ENCODE measurements around the gene SDK2. TPM values are rescaled to one million over a fixed set of nuclear protein-coding genes. Genes with fewer than 3 reads are reported as not detected.

The SDK2 gene
- polyA plus RNA-seq, 1 of the 3 experiments (the other 2 are of a cell fraction) = 0.02 TPM

DNA sequence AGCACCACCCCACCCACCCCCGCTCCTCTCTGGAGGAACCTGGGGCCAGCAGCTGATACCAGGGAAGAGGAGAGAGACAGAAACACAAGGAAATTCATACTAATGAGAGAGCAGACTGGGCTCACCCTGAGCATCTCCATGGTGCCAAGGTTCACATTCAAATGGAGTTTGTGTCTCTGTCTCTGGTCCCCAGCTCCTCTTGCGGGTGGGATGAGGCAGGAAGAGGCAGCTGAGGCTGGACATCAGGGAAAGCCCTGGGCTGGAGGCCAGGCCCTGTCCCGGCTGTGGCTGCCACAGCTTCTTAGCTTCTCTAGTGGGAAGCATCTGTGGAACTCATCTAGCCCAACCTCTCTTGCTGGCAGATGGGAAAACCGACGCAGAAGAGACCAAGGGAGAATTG is 121.5 kb downstream of the SDK2 start:
- 50% methylated on average over 5 of the region's 5 CpGs for WGBS (ENCODE audit: low lambda C conversion rate)
- Histone ChIP-seq H3K27me3 (ENCODE audit: insufficient read depth) (no peaks in the 10 kb centered on the region), H3K79me2 (ENCODE audit: insufficient read depth) (no peaks in the 10 kb centered on the region), H3K4me1 (ENCODE audit: control insufficient read depth in 1 of 2, insufficient read depth in 2 of 2, low read depth in 1 of 2, low read length in 1 of 2) (no peaks in the 10 kb centered on the region; a peak in 1 of 4 replicates), H3K9me3 (no peaks in the 10 kb centered on the region), H3K27ac (ENCODE audit: low read depth in 2 of 2, low read length in 1 of 2) (no peak overlapping the region), H3K9ac (no peak overlapping the region), H3F3A (replicated peaks; ENCODE audit: insufficient read depth) (no peaks in the 10 kb centered on the region), H3K36me3 (replicated peaks in 1 of 2; ENCODE audit: control insufficient read depth in 1 of 2, insufficient read depth in 2 of 2, low read length in 1 of 2) (no peaks in the 10 kb centered on the region), H3K9me2 (no peaks in the 10 kb centered on the region), H4K20me1 (ENCODE audit: insufficient read depth) (no peaks in the 10 kb centered on the region), H2AFZ (ENCODE audit: low read depth) (no peak overlapping the region), H3K4me2 (no peak overlapping the region), H3K4me3 (ENCODE audit: low read depth in 2 of 2, low read length in 1 of 2) (no peak overlapping the region)
- no peak for TF ChIP-seq TAF1 (IDR thresholded peaks at IDR 0.05; ENCODE audit: borderline replicate concordance, low read depth, low read length)
- TF ChIP-seq FOSL2 (IDR thresholded peaks at IDR 0.05; ENCODE audit: borderline replicate concordance, low read depth) = no peak
- TF ChIP-seq, protein P1, sequence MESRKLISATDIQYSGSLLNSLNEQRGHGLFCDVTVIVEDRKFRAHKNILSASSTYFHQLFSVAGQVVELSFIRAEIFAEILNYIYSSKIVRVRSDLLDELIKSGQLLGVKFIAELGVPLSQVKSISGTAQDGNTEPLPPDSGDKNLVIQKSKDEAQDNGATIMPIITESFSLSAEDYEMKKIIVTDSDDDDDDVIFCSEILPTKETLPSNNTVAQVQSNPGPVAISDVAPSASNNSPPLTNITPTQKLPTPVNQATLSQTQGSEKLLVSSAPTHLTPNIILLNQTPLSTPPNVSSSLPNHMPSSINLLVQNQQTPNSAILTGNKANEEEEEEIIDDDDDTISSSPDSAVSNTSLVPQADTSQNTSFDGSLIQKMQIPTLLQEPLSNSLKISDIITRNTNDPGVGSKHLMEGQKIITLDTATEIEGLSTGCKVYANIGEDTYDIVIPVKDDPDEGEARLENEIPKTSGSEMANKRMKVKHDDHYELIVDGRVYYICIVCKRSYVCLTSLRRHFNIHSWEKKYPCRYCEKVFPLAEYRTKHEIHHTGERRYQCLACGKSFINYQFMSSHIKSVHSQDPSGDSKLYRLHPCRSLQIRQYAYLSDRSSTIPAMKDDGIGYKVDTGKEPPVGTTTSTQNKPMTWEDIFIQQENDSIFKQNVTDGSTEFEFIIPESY (IDR thresholded peaks at IDR 0.05; ENCODE audit: borderline replicate concordance, low read depth) = no peak
- no peak for DNase-seq
- ChIA-PET CTCF (interaction anchor here (0.7 to 1.4 kb wide), 7 partner anchors 9 to 795 kb away, joined by 3 to 5 read pairs (median 3); no protein-coding TSS in a partner anchor), POLR2A (no interaction called here)

DNA sequence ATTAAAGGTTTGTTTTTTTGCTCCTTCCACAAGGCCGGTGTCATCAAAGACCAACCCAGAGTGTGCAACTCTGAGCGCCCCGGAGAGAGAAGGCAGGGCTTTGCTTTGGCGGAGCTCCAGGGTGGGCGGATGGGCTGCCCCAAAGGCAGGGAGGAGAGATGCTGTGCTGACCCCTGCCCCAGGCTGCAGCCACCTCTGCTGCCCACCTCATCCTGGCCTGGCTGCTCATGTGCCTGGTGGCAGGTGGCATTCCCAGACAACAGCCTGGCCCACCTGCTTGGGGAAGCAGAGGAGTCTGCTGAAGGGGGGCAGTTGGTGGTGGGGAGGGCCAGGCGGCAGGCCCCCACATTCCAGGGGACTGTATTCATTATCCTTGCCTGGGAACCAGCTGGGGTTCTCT is 122.1 kb downstream of the SDK2 start:
- Histone ChIP-seq H3K9ac (no peak overlapping the region), H3K27me3 (ENCODE audit: insufficient read depth) (no peaks in the 10 kb centered on the region), H3K79me2 (ENCODE audit: insufficient read depth) (no peaks in the 10 kb centered on the region), H3K4me3 (ENCODE audit: low read depth in 2 of 2, low read length in 1 of 2) (no peak overlapping the region), H4K20me1 (ENCODE audit: insufficient read depth) (no peaks in the 10 kb centered on the region), H3K36me3 (replicated peaks in 1 of 2; ENCODE audit: control insufficient read depth in 1 of 2, insufficient read depth in 2 of 2, low read length in 1 of 2) (no peaks in the 10 kb centered on the region), H3K9me3 (no peaks in the 10 kb centered on the region), H3K4me1 (ENCODE audit: control insufficient read depth in 1 of 2, insufficient read depth in 2 of 2, low read depth in 1 of 2, low read length in 1 of 2) (no peaks in the 10 kb centered on the region; a peak in 1 of 4 replicates), H2AFZ (ENCODE audit: low read depth) (no peak overlapping the region), H3K9me2 (no peaks in the 10 kb centered on the region), H3K4me2 (no peak overlapping the region), H3K27ac (ENCODE audit: low read depth in 2 of 2, low read length in 1 of 2) (no peak overlapping the region), H3F3A (replicated peaks; ENCODE audit: insufficient read depth) (no peaks in the 10 kb centered on the region)
- ChIA-PET POLR2A (no interaction called here), CTCF (interaction anchor here (0.7 to 1.4 kb wide), 7 partner anchors 9 to 795 kb away, joined by 3 to 5 read pairs (median 3); no protein-coding TSS in a partner anchor)
- TF ChIP-seq TCF12 (IDR thresholded peaks at IDR 0.05) (no peak), EZH2phosphoT487 (IDR thresholded peaks at IDR 0.05; ENCODE audit: borderline replicate concordance, low read depth) (no peak), GATA2 (CRISPR knock-in tag; IDR thresholded peaks at IDR 0.05) (no peak), MXI1 (IDR thresholded peaks at IDR 0.05; ENCODE audit: low read depth, low read length) (no peak), JUND (IDR thresholded peaks at IDR 0.05) (no peak), EP300 (IDR thresholded peaks at IDR 0.05; ENCODE audit: borderline replicate concordance in 1 of 2, low read depth in 1 of 2, low read length in 1 of 2) (no peak), ELF1 (IDR thresholded peaks at IDR 0.05) (no peak), RFX5 (IDR thresholded peaks at IDR 0.05; ENCODE audit: low read length) (no peak), RCOR1 (IDR thresholded peaks at IDR 0.05; ENCODE audit: low read length) (no peak), TAF1 (IDR thresholded peaks at IDR 0.05; ENCODE audit: borderline replicate concordance, low read depth, low read length) (no peak), FOSL2 (IDR thresholded peaks at IDR 0.05; ENCODE audit: borderline replicate concordance, low read depth) (no peak), FOXJ3 (CRISPR knock-in tag; IDR thresholded peaks at IDR 0.05) (no peak), NRF1 (IDR thresholded peaks at IDR 0.05; ENCODE audit: low read depth, low read length) (no peak)
- TF ChIP-seq, protein P2, sequence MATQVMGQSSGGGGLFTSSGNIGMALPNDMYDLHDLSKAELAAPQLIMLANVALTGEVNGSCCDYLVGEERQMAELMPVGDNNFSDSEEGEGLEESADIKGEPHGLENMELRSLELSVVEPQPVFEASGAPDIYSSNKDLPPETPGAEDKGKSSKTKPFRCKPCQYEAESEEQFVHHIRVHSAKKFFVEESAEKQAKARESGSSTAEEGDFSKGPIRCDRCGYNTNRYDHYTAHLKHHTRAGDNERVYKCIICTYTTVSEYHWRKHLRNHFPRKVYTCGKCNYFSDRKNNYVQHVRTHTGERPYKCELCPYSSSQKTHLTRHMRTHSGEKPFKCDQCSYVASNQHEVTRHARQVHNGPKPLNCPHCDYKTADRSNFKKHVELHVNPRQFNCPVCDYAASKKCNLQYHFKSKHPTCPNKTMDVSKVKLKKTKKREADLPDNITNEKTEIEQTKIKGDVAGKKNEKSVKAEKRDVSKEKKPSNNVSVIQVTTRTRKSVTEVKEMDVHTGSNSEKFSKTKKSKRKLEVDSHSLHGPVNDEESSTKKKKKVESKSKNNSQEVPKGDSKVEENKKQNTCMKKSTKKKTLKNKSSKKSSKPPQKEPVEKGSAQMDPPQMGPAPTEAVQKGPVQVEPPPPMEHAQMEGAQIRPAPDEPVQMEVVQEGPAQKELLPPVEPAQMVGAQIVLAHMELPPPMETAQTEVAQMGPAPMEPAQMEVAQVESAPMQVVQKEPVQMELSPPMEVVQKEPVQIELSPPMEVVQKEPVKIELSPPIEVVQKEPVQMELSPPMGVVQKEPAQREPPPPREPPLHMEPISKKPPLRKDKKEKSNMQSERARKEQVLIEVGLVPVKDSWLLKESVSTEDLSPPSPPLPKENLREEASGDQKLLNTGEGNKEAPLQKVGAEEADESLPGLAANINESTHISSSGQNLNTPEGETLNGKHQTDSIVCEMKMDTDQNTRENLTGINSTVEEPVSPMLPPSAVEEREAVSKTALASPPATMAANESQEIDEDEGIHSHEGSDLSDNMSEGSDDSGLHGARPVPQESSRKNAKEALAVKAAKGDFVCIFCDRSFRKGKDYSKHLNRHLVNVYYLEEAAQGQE (IDR thresholded peaks at IDR 0.05; ENCODE audit: low read depth, low read length) = no peak
- 62% methylated on average over 6 of the region's 6 CpGs for WGBS (ENCODE audit: low lambda C conversion rate)
- no peak for DNase-seq
